ENCODE results near the gene C16orf86.

The C16orf86 gene

DNA sequence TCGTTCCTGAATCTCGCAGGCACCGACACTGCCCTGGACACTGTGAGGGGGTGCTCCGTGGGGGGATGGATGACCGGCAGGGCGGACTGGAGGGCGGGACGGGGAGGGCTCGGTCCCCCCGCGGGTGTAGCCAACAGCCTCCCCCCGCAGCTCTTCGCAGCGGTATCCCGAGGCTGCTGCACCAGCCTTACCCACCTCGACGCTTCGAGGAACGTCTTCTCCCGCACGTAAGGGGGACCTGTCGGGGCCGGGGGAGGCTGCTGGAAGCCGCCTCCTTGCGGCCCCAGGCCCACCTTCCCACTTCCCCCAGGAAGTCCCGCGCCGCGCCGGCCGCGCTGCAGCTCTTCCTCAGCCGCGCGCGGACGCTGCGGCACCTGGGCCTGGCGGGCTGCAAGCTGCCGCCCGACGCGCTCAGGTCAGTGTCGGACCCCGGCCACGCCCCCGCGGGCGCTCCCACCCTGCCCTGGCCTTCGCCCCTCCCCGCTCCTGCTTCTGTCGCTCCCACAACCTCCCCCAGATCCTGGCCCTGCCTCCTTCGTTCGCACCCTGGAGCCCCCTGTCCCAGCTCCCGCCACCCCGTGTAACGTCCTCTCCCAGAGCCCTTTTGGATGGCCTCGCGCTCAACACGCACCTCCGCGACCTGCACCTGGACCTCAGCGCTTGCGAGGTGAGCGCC lies 18.4 kb upstream of the C16orf86 start:
- Histone ChIP-seq H3K4me2 (ENCODE audit: low read length) (no peak overlapping the region), H3K27me3 (ENCODE audit: control insufficient read depth, insufficient read depth, low read length) (peaks cover 74% of the 10 kb centered on the region), H3K9me3 (replicated peaks; ENCODE audit: low read length) (no peaks in the 10 kb centered on the region), H3K9ac (ENCODE audit: low read depth, low read length) (no peak overlapping the region), H3K4me1 (ENCODE audit: control insufficient read depth, insufficient read depth, low read length) (peaks cover 11% of the 10 kb centered on the region), H3K4me3 (ENCODE audit: low read length) (no peak overlapping the region), H3K36me3 (ENCODE audit: insufficient read depth, low read length) (no peaks in the 10 kb centered on the region)

DNA sequence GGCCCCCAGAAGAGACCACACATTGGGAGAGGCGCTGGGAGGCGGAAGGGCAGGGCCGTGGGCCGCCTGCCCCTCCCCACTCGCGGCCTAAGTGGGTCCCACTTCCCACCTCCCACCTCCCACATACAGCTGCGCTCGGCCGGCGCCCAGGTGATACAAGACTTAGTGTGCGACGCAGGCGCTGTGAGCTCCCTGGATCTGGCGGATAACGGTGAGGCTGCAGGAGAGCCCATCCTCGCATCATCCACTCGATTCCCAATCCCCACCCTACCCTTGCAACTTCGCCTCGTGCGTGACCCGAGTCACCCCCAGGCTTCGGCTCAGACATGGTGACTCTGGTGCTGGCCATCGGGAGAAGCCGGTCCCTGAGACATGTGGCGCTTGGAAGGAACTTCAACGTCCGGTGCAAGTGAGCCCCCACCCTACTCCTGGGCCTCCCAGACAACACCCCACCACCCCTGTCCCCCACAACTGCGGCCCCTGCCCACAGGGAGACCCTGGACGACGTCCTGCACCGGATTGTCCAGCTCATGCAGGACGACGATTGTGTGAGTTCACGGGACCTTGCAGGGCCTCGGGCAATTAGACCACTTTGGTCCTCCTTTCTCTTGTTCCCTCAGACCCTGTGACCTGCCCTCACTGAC lies 17.7 kb upstream of the C16orf86 start:
- Histone ChIP-seq H3K4me3 (ENCODE audit: low read length) (no peak overlapping the region), H3K36me3 (ENCODE audit: insufficient read depth, low read length) (no peaks in the 10 kb centered on the region), H3K9ac (ENCODE audit: low read depth, low read length) (no peak overlapping the region), H3K4me2 (ENCODE audit: low read length) (no peak overlapping the region), H3K9me3 (replicated peaks; ENCODE audit: low read length) (no peaks in the 10 kb centered on the region), H3K4me1 (ENCODE audit: control insufficient read depth, insufficient read depth, low read length) (peaks cover 17% of the 10 kb centered on the region), H3K27me3 (ENCODE audit: control insufficient read depth, insufficient read depth, low read length) (peaks cover 77% of the 10 kb centered on the region)

DNA sequence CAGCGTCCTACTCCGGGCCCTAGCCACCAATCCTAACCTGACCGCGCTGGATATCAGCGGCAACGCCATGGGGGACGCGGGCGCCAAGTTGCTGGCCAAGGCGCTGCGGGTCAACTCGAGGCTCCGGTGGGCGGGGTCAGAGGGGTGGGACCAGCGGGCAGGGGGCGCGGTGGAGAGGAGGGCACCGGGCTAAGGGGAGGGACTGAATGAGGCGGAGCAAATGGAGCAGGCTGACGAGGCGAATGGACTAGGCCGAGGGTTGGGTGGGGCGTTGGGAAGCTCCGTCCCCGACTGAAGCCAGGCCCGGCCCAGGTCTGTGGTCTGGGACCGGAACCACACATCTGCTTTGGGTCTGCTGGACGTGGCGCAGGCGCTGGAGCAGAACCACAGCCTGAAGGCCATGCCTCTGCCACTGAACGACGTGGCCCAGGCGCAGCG lies 17.1 kb upstream of the C16orf86 start:
- Histone ChIP-seq H3K4me3 (ENCODE audit: low read length) (peak overlapping the region; percentile 19), H3K36me3 (ENCODE audit: insufficient read depth, low read length) (no peaks in the 10 kb centered on the region), H3K4me2 (ENCODE audit: low read length) (peak overlapping the region; percentile 37), H3K27me3 (ENCODE audit: control insufficient read depth, insufficient read depth, low read length) (peaks cover 78% of the 10 kb centered on the region), H3K9ac (ENCODE audit: low read depth, low read length) (no peak overlapping the region), H3K4me1 (ENCODE audit: control insufficient read depth, insufficient read depth, low read length) (peaks cover 17% of the 10 kb centered on the region), H3K9me3 (replicated peaks; ENCODE audit: low read length) (no peaks in the 10 kb centered on the region)

DNA sequence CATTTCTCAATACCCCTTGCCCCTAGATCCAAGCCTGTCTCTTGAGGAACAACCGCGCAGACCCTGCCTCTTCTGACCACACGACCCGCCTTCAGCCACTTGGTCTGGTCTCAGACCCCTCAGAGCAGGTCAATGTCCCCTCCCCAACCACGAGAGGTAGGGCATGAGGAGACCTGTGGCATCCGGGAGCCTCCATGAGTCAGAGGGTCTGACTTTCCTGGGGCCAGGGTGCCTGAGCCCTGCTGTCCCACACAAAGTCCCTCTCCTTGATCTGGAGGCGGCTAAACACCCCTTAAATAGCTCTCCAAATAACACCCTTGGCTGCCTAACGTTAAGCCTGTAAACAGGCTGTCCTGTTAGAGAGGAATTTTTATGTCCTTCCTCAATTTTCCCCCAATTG lies 16.6 kb upstream of the C16orf86 start:
- Histone ChIP-seq H3K4me2 (ENCODE audit: low read length) (peak overlapping the region; percentile 37), H3K9ac (ENCODE audit: low read depth, low read length) (no peak overlapping the region), H3K4me1 (ENCODE audit: control insufficient read depth, insufficient read depth, low read length) (peaks cover 17% of the 10 kb centered on the region), H3K36me3 (ENCODE audit: insufficient read depth, low read length) (no peaks in the 10 kb centered on the region), H3K27me3 (ENCODE audit: control insufficient read depth, insufficient read depth, low read length) (peaks cover 79% of the 10 kb centered on the region), H3K4me3 (ENCODE audit: low read length) (peak overlapping the region; percentile 19), H3K9me3 (replicated peaks; ENCODE audit: low read length) (no peaks in the 10 kb centered on the region)

- H3K4me2 ChIP-seq (ENCODE audit: low read length), result no peak overlapping the region
- no peak overlapping the region for H3K9ac ChIP-seq (ENCODE audit: low read depth, low read length)
- peaks cover 73% of the 10 kb centered on the region for H3K27me3 ChIP-seq (ENCODE audit: control insufficient read depth, insufficient read depth, low read length)
- peaks cover 17% of the 10 kb centered on the region for H3K4me1 ChIP-seq (ENCODE audit: control insufficient read depth, insufficient read depth, low read length)
- H3K4me3 ChIP-seq (ENCODE audit: low read length), result no peak overlapping the region
- H3K36me3 ChIP-seq (ENCODE audit: insufficient read depth, low read length), result no peaks in the 10 kb centered on the region
- H3K9me3 ChIP-seq (replicated peaks; ENCODE audit: low read length), result no peaks in the 10 kb centered on the region
Observed at GRCh38 chr16:67651039-67651438, 15.6 kb upstream of the C16orf86 start.

GRCh38 chr16:67651847-67652246 lies 14.8 kb upstream of the C16orf86 start:
- Histone ChIP-seq H3K27me3 (ENCODE audit: control insufficient read depth, insufficient read depth, low read length) (peaks cover 66% of the 10 kb centered on the region), H3K9me3 (replicated peaks; ENCODE audit: low read length) (no peaks in the 10 kb centered on the region), H3K9ac (ENCODE audit: low read depth, low read length) (no peak overlapping the region), H3K4me1 (ENCODE audit: control insufficient read depth, insufficient read depth, low read length) (peaks cover 17% of the 10 kb centered on the region), H3K4me2 (ENCODE audit: low read length) (no peak overlapping the region), H3K4me3 (ENCODE audit: low read length) (no peak overlapping the region), H3K36me3 (ENCODE audit: insufficient read depth, low read length) (peaks cover under 1% of the 10 kb centered on the region)

DNA sequence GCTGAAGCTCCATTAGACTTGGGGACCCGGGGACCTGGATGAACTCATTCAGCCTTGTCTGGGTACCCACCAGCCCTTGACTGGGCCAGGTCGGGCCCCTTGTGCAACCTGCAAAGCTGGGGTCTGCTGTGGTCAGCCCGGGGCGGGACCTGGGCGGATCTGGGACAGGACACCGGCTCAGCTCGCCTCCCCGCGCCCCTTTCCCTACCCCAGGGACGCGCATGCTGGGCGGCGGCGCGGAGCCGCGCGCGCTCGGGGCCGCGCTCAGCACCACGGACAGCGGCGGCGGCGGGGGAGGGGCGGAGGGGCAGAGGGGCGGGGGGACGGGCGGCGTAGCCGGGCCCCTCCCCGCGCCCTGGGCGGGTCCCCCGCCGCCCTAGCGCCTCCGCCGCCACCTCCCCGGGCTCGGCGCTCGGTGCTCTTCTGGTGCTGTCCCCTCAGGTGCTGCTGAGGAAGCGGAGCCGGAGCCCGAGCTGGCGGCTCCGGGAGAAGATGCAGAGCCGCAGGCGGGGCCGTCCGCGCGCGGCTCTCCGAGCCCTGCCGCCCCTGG lies 14.0 kb upstream of the C16orf86 start:
- peaks cover 17% of the 10 kb centered on the region for H3K4me1 ChIP-seq (ENCODE audit: control insufficient read depth, insufficient read depth, low read length)
- H3K9ac ChIP-seq (ENCODE audit: low read depth, low read length), result no peak overlapping the region
- H3K27me3 ChIP-seq (ENCODE audit: control insufficient read depth, insufficient read depth, low read length), result peaks cover 59% of the 10 kb centered on the region
- H3K9me3 ChIP-seq (replicated peaks; ENCODE audit: low read length), result no peaks in the 10 kb centered on the region
- peak overlapping the region; percentile 69 for H3K4me3 ChIP-seq (ENCODE audit: low read length)
- peaks cover 8% of the 10 kb centered on the region for H3K36me3 ChIP-seq (ENCODE audit: insufficient read depth, low read length)
- peak overlapping the region; percentile 99 for H3K4me2 ChIP-seq (ENCODE audit: low read length)

- Histone ChIP-seq H3K4me2 (ENCODE audit: low read length) (peak overlapping the region; percentile 99), H3K36me3 (ENCODE audit: insufficient read depth, low read length) (peaks cover 10% of the 10 kb centered on the region), H3K27me3 (ENCODE audit: control insufficient read depth, insufficient read depth, low read length) (peaks cover 53% of the 10 kb centered on the region), H3K9ac (ENCODE audit: low read depth, low read length) (no peak overlapping the region), H3K4me1 (ENCODE audit: control insufficient read depth, insufficient read depth, low read length) (peaks cover 17% of the 10 kb centered on the region), H3K4me3 (ENCODE audit: low read length) (peak overlapping the region; percentile 69), H3K9me3 (replicated peaks; ENCODE audit: low read length) (no peaks in the 10 kb centered on the region)
Observed at GRCh38 chr16:67653128-67653788, 13.4 kb upstream of the C16orf86 start.

DNA sequence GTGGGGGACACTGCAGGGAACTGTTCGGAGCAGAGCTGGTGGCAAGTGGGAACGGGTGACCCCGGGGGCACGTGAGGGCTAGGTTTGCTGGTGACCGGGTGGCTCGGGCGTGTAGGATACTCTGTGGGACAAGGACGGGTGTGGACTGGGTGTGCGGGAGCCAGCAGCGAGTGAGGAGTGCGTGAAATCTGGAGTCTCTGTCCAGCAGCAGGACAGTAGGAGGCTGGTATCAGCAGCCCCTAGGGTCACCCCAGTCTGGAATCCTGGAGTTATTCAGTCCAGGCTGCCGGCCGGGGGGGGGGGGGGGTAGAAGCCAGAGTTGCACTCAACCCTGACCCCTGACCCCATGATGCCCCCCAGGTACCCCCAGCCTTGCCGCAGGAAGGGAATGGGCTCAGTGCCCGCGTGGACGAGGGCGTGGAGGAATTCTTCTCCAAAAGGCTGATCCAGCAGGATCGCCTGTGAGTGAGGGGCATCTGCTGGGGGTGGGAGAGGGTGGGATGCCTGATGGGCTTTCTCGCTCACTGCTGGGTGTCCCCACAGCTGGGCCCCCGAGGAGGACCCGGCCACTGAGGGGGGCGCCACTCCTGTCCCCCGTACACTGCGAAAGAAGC lies 12.7 kb upstream of the C16orf86 start:
- Histone ChIP-seq H3K4me2 (ENCODE audit: low read length) (peak overlapping the region; percentile 99), H3K4me3 (ENCODE audit: low read length) (peak overlapping the region; percentile 69), H3K9ac (ENCODE audit: low read depth, low read length) (no peak overlapping the region), H3K9me3 (replicated peaks; ENCODE audit: low read length) (no peaks in the 10 kb centered on the region), H3K27me3 (ENCODE audit: control insufficient read depth, insufficient read depth, low read length) (peaks cover 47% of the 10 kb centered on the region), H3K36me3 (ENCODE audit: insufficient read depth, low read length) (peaks cover 10% of the 10 kb centered on the region), H3K4me1 (ENCODE audit: control insufficient read depth, insufficient read depth, low read length) (peaks cover 19% of the 10 kb centered on the region)

GRCh38 chr16:67654403-67654911 lies 12.2 kb upstream of the C16orf86 start:
- H3K4me2 ChIP-seq (ENCODE audit: low read length), result no peak overlapping the region
- no peak overlapping the region for H3K4me3 ChIP-seq (ENCODE audit: low read length)
- no peaks in the 10 kb centered on the region for H3K9me3 ChIP-seq (replicated peaks; ENCODE audit: low read length)
- no peak overlapping the region for H3K9ac ChIP-seq (ENCODE audit: low read depth, low read length)
- H3K4me1 ChIP-seq (ENCODE audit: control insufficient read depth, insufficient read depth, low read length), result peaks cover 21% of the 10 kb centered on the region
- peaks cover 41% of the 10 kb centered on the region for H3K27me3 ChIP-seq (ENCODE audit: control insufficient read depth, insufficient read depth, low read length)
- peaks cover 10% of the 10 kb centered on the region for H3K36me3 ChIP-seq (ENCODE audit: insufficient read depth, low read length)

- H3K36me3 ChIP-seq (ENCODE audit: insufficient read depth, low read length), result peaks cover 10% of the 10 kb centered on the region
- no peak overlapping the region for H3K4me3 ChIP-seq (ENCODE audit: low read length)
- H3K9ac ChIP-seq (ENCODE audit: low read depth, low read length), result no peak overlapping the region
- H3K9me3 ChIP-seq (replicated peaks; ENCODE audit: low read length), result no peaks in the 10 kb centered on the region
- no peak overlapping the region for H3K4me2 ChIP-seq (ENCODE audit: low read length)
- peaks cover 32% of the 10 kb centered on the region for H3K27me3 ChIP-seq (ENCODE audit: control insufficient read depth, insufficient read depth, low read length)
- H3K4me1 ChIP-seq (ENCODE audit: control insufficient read depth, insufficient read depth, low read length), result peaks cover 19% of the 10 kb centered on the region
Observed at GRCh38 chr16:67655363-67655762, 11.3 kb upstream of the C16orf86 start.

Data from skeletal muscle satellite cell (primary cell).